ENCODE data around the gene IL20RA.
"Not testable (repeated sequence)": the region's sequence is repeated elsewhere in the genome, so short reads cannot be mapped to it uniquely, and the experiment has no call there.

Gene IL20RA, protein sequence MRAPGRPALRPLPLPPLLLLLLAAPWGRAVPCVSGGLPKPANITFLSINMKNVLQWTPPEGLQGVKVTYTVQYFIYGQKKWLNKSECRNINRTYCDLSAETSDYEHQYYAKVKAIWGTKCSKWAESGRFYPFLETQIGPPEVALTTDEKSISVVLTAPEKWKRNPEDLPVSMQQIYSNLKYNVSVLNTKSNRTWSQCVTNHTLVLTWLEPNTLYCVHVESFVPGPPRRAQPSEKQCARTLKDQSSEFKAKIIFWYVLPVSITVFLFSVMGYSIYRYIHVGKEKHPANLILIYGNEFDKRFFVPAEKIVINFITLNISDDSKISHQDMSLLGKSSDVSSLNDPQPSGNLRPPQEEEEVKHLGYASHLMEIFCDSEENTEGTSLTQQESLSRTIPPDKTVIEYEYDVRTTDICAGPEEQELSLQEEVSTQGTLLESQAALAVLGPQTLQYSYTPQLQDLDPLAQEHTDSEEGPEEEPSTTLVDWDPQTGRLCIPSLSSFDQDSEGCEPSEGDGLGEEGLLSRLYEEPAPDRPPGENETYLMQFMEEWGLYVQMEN

DNA sequence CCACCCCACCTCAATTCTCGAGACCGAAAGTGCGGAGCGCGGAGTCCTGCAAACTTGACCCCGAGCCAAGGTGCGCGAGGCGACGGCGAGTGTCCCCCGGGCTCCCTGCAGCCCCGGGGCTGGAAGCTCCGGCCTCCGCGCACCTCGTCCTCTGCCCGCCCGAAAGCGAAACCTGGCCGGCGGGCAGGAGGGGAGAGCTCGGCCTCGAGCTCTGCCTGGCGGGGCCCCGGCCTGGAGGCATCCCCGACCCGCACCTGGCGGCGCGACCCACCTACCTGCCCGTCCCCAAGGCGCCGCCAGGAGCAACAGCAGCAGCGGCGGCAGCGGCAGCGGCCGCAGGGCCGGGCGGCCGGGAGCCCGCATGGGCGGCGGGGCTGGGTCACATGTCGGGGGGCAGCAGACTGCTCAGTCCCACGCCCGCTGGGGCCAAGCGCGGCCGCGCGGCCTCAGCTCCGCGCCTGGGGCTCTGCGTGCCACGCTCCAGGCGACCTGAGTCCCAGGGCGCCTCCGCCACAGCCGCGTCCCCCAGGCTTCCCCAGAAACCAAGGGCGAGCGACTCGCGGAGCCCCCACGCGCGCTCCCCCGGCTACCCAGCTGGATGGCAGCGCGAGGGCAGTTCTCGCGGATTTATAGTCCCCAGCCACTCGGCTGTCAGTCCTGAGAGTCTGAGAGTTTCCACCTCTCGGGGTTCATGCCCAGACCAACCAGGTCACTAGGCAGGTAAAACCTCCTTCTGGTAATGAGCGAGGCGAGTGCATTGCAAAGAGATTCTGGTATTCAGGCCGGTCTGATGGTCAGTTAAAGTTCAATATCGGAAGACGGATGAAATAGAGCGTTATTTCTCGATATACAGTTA lies at the start of gene IL20RA:
IL20RA (minus strand) TSS at position 600 of the 856 bp plus-strand sequence; CDS start at position 363, 237 bp downstream.
- in situ Hi-C loops (cut with HindIII; ENCODE audit: low pct_unique_long_range_greater_than_20kb, low sequenced_read_pairs): no loop called here
- DNase-seq (ENCODE audit: low read depth in 1 of 2, low spot score in 1 of 2): peak; percentile 24 to 87

DNA sequence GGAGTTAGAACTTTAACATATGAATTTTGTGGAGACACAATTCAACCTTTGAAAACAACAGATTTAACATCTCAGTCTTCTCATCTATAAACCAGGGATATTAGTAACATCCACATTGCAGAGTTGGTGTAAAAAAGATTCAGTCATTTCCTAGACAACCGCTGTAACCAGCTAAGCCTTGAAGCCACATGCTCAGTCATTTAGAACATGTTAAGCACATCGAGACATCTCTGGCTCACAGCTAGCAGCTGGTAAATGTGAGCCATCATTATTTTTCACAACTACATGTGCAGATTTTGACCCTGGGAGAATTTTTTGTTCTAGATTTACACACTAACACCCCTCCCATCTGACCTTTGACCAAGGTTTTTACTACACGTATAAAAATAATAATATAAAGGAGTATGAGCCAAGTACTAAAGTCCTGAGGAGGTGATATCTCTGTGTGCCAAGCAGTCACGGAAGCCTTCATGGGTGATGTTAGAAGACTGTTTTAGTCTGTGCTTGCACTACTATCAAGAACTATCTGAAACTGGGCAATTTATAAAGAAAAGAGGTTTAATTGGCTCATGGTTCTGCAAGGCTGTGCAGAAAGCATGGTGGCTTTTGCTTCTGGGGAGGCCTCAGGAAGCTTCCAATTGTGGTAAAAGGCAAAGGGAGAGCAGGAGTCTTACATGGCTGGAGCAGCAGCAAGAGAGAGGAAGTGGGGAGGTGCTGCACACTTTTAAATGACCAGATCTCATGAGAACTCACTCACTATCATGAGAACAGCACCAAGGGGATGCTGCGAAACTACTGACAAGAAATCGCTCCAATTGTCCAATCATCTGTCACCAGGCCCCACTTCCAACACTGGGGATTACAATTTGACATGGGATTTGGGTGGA lies 48.7 kb upstream of the IL20RA start:
- no peak for TF ChIP-seq JUND (IDR thresholded peaks at IDR 0.05; ENCODE audit: low read depth)
- in situ Hi-C loops (cut with HindIII; ENCODE audit: low pct_unique_long_range_greater_than_20kb, low sequenced_read_pairs): no loop called here
- no peak for DNase-seq (ENCODE audit: low read depth in 1 of 2, low spot score in 1 of 2)

More for the DNA sequence above, at the start of gene IL20RA:
- no peak for TF ChIP-seq JUND (IDR thresholded peaks at IDR 0.05; ENCODE audit: low read depth)

DNA sequence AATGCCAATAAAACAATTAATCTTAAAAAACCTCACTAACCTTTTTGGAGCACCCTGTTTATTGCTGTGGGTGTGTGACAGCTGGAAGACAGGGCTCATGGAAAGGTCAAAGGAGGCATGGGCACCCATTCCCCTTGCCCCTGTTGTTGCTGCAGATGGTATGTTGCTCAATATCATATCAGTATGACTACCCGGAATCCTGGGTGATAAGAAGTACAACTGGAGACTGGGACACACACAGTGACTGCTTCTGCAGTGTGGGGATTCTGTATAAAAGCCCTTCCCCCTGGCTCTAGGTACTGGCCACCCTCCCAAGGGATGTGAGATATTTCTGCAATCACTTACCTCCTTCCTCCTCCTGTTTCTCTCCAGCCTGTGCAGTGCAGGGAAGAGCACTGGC lies 47.3 kb upstream of the IL20RA start:
- no peak for DNase-seq (ENCODE audit: low read depth in 1 of 2, low spot score in 1 of 2)
- TF ChIP-seq JUND (IDR thresholded peaks at IDR 0.05; ENCODE audit: low read depth): no peak
- in situ Hi-C loops (cut with HindIII; ENCODE audit: low pct_unique_long_range_greater_than_20kb, low sequenced_read_pairs): no loop called here

DNA sequence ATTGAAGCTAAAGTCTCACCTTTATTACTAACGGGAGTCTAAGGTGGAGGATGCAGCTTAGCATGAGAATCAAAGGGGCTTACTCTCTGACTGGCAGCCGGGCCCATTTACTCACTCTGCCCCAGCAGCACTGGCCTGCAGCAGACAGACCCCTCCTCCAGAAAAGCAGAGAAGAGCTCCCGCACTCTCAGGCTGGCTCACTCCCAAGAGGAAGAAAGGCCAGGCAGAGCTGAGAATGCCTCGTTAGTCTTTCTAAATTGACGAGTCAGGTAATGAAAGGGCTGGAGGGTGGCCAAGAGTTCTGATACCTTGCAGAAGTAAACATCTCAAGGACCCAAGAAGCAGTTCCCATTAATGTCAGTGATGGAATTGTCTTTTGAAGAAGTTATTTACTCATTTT lies 44.5 kb upstream of the IL20RA start:
- DNase-seq (ENCODE audit: low read depth in 1 of 2, low spot score in 1 of 2): no peak
- no peak for TF ChIP-seq JUND (IDR thresholded peaks at IDR 0.05; ENCODE audit: low read depth)
- in situ Hi-C loops (cut with HindIII; ENCODE audit: low pct_unique_long_range_greater_than_20kb, low sequenced_read_pairs): no loop called here

DNA sequence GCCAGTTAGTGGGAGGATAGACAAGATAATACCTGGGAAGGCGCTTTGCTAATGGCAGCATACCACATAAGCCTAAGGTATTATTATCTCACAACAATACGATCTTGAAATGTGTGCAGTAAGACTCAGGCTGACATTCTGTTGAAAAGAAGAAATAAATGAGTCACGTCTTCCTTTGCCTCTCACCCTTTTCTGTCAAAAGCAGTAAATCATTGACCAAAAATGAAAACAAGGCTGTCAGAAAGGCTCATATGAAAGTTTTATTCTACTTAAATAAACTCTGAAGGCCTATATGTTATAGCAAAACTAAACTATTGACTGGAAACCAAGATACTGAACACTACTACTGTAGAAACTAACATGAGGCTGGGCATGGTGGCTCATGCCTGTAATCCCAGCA lies 43.1 kb upstream of the IL20RA start:
- no peak for DNase-seq (ENCODE audit: low read depth in 1 of 2, low spot score in 1 of 2)
- no peak for TF ChIP-seq JUND (IDR thresholded peaks at IDR 0.05; ENCODE audit: low read depth)
- in situ Hi-C loops (cut with HindIII; ENCODE audit: low pct_unique_long_range_greater_than_20kb, low sequenced_read_pairs): no loop called here

DNA sequence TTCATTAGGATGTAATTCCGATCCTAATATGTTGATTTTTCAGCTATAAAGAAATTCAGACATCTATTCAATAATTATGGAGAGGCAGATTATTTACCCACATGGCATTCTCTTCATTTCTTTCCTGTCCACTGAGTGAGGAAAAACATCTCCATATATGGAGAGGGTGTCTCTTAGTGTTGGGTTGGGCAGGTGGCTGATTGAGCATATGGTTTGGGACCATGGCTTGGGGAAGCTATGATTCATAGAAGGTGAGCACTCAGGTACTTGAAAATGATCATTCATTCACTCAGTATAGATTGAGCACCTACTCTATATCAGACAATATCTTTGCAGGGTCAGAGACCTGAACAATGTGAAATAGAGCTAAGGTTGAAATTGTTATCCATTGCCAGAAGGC lies 41.3 kb upstream of the IL20RA start:
- no peak for DNase-seq (ENCODE audit: low read depth in 1 of 2, low spot score in 1 of 2)
- in situ Hi-C loops (cut with HindIII; ENCODE audit: low pct_unique_long_range_greater_than_20kb, low sequenced_read_pairs): no loop called here
- no peak for TF ChIP-seq JUND (IDR thresholded peaks at IDR 0.05; ENCODE audit: low read depth)

DNA sequence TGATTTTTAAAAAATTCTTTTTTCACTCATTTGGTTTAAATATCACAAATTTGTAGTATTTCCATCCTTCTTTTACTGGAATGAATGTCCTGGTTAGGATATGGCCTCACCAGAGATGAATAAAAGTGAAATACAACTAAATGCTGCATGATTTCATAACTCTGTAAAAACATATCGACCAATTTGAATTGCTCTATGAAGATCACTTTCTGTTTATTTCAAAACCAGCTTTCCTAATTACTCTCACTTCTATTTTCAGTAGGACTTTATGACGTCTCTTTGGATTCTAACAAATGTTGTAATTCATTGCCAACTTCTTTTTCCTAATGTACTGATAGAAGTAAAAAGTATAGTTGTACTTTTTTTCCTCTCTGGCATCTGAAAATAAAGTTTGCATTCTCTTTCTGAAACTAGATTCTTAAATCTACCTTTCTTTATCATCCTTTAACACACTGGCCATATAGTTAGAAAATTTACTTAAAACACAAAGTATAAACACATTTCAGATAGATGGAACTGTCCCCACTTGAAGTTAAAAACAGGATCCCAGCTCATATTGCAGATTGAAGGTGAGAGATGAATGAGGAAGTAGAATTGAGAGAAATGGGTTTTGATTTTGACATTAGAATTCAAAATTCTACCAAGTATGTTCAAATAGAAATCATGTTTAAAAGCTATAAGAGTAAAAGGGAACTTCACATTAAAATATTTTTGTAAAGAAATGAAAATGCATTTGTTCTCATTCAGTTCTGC lies 40.3 kb upstream of the IL20RA start:
- in situ Hi-C loops (cut with HindIII; ENCODE audit: low pct_unique_long_range_greater_than_20kb, low sequenced_read_pairs): no loop called here
- no peak for TF ChIP-seq JUND (IDR thresholded peaks at IDR 0.05; ENCODE audit: low read depth)
- no peak for DNase-seq (ENCODE audit: low read depth in 1 of 2, low spot score in 1 of 2)

DNA sequence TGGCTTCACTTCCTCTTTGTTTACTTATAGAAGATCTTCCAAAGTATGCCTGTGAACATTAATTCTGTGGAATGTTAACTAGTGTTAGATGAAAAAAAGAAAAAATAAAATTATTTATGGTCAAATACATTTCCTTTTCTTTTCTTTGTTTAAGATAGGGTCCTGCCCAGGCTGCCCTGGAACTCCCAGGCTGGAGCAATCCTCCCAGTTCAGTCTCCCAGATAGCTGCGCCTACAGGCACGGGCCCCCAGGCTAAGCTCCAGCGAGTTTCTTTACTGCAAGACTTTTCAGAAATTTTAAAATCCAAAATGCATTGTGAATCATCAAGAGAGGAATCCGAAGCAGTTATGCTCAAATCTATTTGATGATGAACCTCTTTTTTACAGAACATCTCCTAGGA lies 39.3 kb upstream of the IL20RA start:
- in situ Hi-C loops (cut with HindIII; ENCODE audit: low pct_unique_long_range_greater_than_20kb, low sequenced_read_pairs): no loop called here
- no peak for DNase-seq (ENCODE audit: low read depth in 1 of 2, low spot score in 1 of 2)
- no peak for TF ChIP-seq JUND (IDR thresholded peaks at IDR 0.05; ENCODE audit: low read depth)

DNA sequence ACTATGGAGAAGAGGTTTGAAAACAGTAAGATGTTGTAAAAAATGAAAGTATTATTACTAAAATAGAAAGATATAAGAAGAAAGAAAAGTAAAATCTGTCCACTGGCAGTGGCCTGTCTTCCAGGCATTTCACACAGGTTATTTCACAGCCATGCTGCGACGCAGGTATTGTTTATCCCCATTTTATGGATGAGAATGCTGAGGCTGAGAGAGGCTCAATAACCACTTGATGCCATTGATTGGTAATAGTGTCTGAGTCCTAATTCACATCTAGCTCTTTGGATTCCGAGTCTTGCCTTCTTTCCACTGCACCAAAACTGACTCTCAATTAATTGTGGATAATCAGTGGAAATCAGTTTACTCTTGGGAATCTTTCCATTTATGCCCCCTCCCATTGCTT lies 37.2 kb upstream of the IL20RA start:
- in situ Hi-C loops (cut with HindIII; ENCODE audit: low pct_unique_long_range_greater_than_20kb, low sequenced_read_pairs): no loop called here
- DNase-seq (ENCODE audit: low read depth in 1 of 2, low spot score in 1 of 2): no peak
- no peak for TF ChIP-seq JUND (IDR thresholded peaks at IDR 0.05; ENCODE audit: low read depth)

DNA sequence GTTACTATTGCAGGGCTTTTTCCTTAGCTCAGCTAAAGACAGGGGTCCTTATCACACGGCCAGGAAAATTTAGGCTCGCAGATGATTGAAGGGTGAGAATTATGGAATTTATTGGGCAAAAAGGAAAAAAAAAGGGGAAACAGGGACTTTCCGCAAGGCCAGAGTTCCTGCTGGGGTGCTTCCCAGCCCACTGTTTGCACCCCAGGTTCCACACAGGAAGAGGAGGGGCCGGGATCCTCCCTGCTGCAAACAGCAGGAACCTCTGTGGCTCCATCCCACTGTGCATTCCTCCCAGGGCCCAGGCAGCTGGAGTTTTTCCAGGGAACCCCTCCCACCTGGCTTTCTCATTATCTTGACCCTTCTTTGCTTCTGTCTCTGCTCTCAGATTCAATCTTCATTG lies 35.9 kb upstream of the IL20RA start:
- no peak for DNase-seq (ENCODE audit: low read depth in 1 of 2, low spot score in 1 of 2)
- TF ChIP-seq JUND (IDR thresholded peaks at IDR 0.05; ENCODE audit: low read depth): no peak
- in situ Hi-C loops (cut with HindIII; ENCODE audit: low pct_unique_long_range_greater_than_20kb, low sequenced_read_pairs): no loop called here

DNA sequence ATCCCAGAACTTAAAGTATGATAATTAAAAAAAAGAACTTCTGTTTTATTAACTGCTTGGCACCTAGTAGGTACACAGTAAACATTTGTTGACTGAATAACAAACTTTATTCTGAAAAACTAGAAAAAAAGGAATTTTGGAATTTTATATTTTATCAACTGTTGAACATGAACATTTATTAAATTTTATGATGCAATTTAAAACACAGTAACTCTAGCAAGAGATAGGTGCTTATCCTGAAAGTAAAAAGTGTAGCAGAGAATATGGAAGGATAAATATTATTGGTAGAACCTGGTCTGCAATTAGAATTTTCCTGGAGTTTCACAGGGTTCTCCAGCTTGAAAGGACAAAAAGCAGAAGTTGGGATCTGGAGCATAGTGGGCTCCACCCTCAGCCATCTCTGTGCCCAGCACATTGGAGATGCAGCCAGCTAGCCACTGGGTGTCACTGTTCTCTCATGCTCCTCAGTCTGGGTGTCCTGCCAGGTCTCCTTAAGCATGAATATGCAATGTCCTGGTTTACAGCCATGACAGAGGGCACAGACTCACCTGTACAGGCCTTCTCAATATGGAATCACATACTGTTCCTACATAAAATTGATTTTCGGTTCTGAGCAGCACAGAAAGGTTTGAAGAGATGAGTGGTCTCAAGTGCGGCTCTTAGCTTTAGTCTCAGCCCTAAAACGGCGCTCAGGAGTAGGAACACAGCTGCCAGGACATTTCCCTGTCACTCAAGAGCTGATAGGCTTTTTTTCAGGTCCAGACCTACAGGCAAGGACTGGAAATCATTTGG lies 31.7 kb upstream of the IL20RA start:
- TF ChIP-seq JUND (IDR thresholded peaks at IDR 0.05; ENCODE audit: low read depth): no peak
- peak; percentile 4 to 85 for DNase-seq (ENCODE audit: low read depth in 1 of 2, low spot score in 1 of 2)
- in situ Hi-C loops (cut with HindIII; ENCODE audit: low pct_unique_long_range_greater_than_20kb, low sequenced_read_pairs): no loop called here

DNA sequence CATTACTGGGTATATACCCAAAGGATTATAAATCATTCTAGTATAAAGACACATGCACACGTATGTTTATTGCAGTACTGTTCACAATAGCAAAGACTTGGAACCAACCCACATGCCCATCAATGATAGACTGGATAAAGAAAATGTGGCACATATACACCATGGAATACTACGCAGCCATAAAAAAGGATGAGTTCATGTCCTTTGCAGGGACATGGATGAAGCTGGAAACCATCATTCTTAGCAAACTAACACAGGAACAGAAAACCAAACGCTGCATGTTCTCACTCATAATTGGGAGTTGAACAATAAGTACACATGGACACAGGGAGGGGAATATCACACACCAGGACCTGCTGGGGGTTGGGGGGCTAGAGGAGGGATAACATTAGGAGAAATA lies 31.0 kb upstream of the IL20RA start:
- in situ Hi-C loops (cut with HindIII; ENCODE audit: low pct_unique_long_range_greater_than_20kb, low sequenced_read_pairs): not testable (repeated sequence)

More for the DNA sequence above, 31.0 kb upstream of the IL20RA start:
- not testable (repeated sequence) for DNase-seq (ENCODE audit: low read depth in 1 of 2, low spot score in 1 of 2)

All from T47D (cell line).